A549 (cell line): ENCODE results near the gene SNTB2. TPM values are rescaled to one million over a fixed set of nuclear protein-coding genes. Genes with fewer than 3 reads are reported as not detected.

Source experiments
- ATAC-seq, 2 experiments: fragments of 200-7000 bp in 1 of 2; fragments of >200 bp in 1 of 2; cut with Nextera tagmentation in 1 of 2; cut with Tn5 transposase in 1 of 2; 3 replicates each; pipeline versions ENCODE4 v1.8.0 to v1.9.1; 2018 to 2020; ENCODE audit warnings: mild to moderate bottlenecking in 1 of 2, moderate library complexity in 1 of 2
- CTCF ChIA-PET: fragments of 300-600 bp; sonication (Branson Sonifier 250); formaldehyde crosslinking; extraction: SDS; loops from one replicate; lab custom pipeline; 2021; ENCODE audit warnings: antibody characterized with exemption, inconsistent platforms; lab: Yijun Ruan, JAX
- POLR2A ChIA-PET: fragments of 350-600 bp; formaldehyde crosslinking; extraction: SDS; loops from one replicate; lab custom pipeline; 2021; ENCODE audit warnings: antibody characterized with exemption, inconsistent platforms; lab: Yijun Ruan, JAX
- DNase-seq, 2 experiments: peaks; one replicate each; pipeline versions ENCODE4 v3.0.0 to v3.0.0-alpha.2; 2011 to 2016; ENCODE audit warnings: low read depth in 1 of 2, low spot score in 1 of 2
- FAIRE-seq: peaks from 2 replicates; lab custom pipeline; 2011; peaks lifted over from hg19 to GRCh38; lab: Jason Lieb, UNC
- H3K27ac ChIP-seq, 2 experiments: fragments of >200 bp; sonication (Bioruptor Twin); formaldehyde crosslinking; 3 replicates each; pipeline ENCODE4 v1.5.1; 2016 to 2017
- H3K4me1 ChIP-seq: fragments of >200 bp; sonication (Bioruptor Twin); formaldehyde crosslinking; 3 replicates; pipeline ENCODE4 v1.6.1; 2016
- H3K4me2 ChIP-seq: fragments of >200 bp; sonication (Bioruptor Twin); formaldehyde crosslinking; 3 replicates; pipeline ENCODE4 v1.6.1; 2016
- H3K4me3 ChIP-seq: fragments of >200 bp; sonication (Bioruptor Twin); formaldehyde crosslinking; 3 replicates; pipeline ENCODE4 v1.5.1; 2016
- H3K9me3 ChIP-seq: fragments of >200 bp; sonication (Bioruptor Twin); formaldehyde crosslinking; 3 replicates; pipeline ENCODE4 v1.6.1; 2016
- CEBPB ChIP-seq, 2 experiments: fragments of >200 bp in 1 of 2; sonication (Bioruptor Twin) in 1 of 2; formaldehyde crosslinking in 1 of 2; IDR thresholded peaks; 2 replicates each; pipeline ENCODE4 v1.6.1; 2012 to 2016
- EHMT2 ChIP-seq: fragments of 200-600 bp; sonication (generic); IDR thresholded peaks from 2 replicates; pipeline ENCODE4 v1.6.1; 2016; ENCODE audit warnings: antibody characterized with exemption, low read depth, mild to moderate bottlenecking, moderate library complexity
- EP300 ChIP-seq, 2 experiments: fragments of >200 bp; sonication (Bioruptor Twin); formaldehyde crosslinking; IDR thresholded peaks; 2 replicates in 1 of 2; 3 replicates in 1 of 2; pipeline ENCODE4 v1.6.1; 2016 to 2017
- FOSB ChIP-seq: fragments of 250-450 bp; sonication (Bioruptor Pico); IDR thresholded peaks from 2 replicates; pipeline ENCODE4 v1.5.0; 2020; ENCODE audit warnings: mild to moderate bottlenecking, moderate library complexity
- FOXS1 ChIP-seq: fragments of 250-450 bp; sonication (Bioruptor Pico); IDR thresholded peaks from 2 replicates; pipeline ENCODE4 v1.5.0; 2020; ENCODE audit warnings: mild to moderate bottlenecking, moderate library complexity
- HEYL ChIP-seq: fragments of 250-450 bp; sonication (Bioruptor Pico); IDR thresholded peaks from 2 replicates; pipeline ENCODE4 v1.8.0; 2021; ENCODE audit warnings: mild to moderate bottlenecking, moderate library complexity
- HOXB5 ChIP-seq: fragments of 250-450 bp; sonication (Bioruptor Pico); IDR thresholded peaks from 2 replicates; pipeline ENCODE4 v1.5.0; 2020; ENCODE audit warnings: mild to moderate bottlenecking, moderate library complexity
- JUN ChIP-seq, 2 experiments: fragments of >200 bp; sonication (Bioruptor Twin); formaldehyde crosslinking; IDR thresholded peaks; 2 replicates in 1 of 2; 3 replicates in 1 of 2; pipeline ENCODE4 v1.6.1; 2016 to 2017
- KDM5A ChIP-seq: fragments of 200-600 bp; sonication (generic); IDR thresholded peaks from 2 replicates; pipeline ENCODE4 v1.6.1; 2016; ENCODE audit warnings: antibody characterized with exemption, mild to moderate bottlenecking
- MAFK ChIP-seq: fragments of 450-650 bp; IDR thresholded peaks from 2 replicates; pipeline ENCODE4 v1.6.1; 2014; ENCODE audit not compliant: partially characterized antibody
- NFE2L2 ChIP-seq: fragments of 150-350 bp; conservative IDR thresholded peaks from 2 replicates; pipeline ENCODE4 v1.6.1; 2014; ENCODE audit warnings: low read length
- NPAS2 ChIP-seq: fragments of 250-450 bp; sonication (Bioruptor Pico); IDR thresholded peaks from 2 replicates; pipeline ENCODE4 v1.8.0; 2022; ENCODE audit warnings: mild to moderate bottlenecking, moderate library complexity, borderline replicate concordance
- NR3C1 ChIP-seq: fragments of >200 bp; sonication (Bioruptor Twin); formaldehyde crosslinking; IDR thresholded peaks from 3 replicates; pipeline ENCODE4 v1.6.1; 2017
- RFX5 ChIP-seq: fragments of 450-650 bp; IDR thresholded peaks from 2 replicates; pipeline ENCODE4 v1.7.1; 2014; ENCODE audit warnings: antibody characterized with exemption, mild to moderate bottlenecking, moderate library complexity
- SMC3 ChIP-seq: fragments of >200 bp; sonication (Bioruptor Twin); formaldehyde crosslinking; IDR thresholded peaks from 3 replicates; pipeline ENCODE4 v1.6.1; 2018; ENCODE audit warnings: inconsistent platforms
- TP53 ChIP-seq: fragments of 250-450 bp; sonication (Bioruptor Pico); IDR thresholded peaks from 2 replicates; pipeline ENCODE4 v1.5.0; 2021; ENCODE audit warnings: mild to moderate bottlenecking, moderate library complexity
- ZFP36 ChIP-seq: fragments of 450-650 bp; IDR thresholded peaks from 2 replicates; pipeline ENCODE4 v1.6.1; 2014; ENCODE audit warnings: borderline replicate concordance; ENCODE audit not compliant: partially characterized antibody
- ZNF302 ChIP-seq: fragments of 250-450 bp; sonication (Bioruptor Pico); IDR thresholded peaks from 2 replicates; pipeline ENCODE4 v1.9.0; 2021; ENCODE audit warnings: inconsistent platforms, mild to moderate bottlenecking, moderate library complexity
- ZSCAN20 ChIP-seq: fragments of 250-450 bp; sonication (Bioruptor Pico); IDR thresholded peaks from 2 replicates; pipeline ENCODE4 v1.8.0; 2022; ENCODE audit warnings: mild to moderate bottlenecking, moderate library complexity
- WGBS: methylation state at CpG from one replicate; pipeline ENCODE4 v1.1.6; 2017; ENCODE audit errors: missing lambda C conversion rate; 5-methylcytosine and 5-hydroxymethylcytosine counted together
- polyA plus RNA-seq, 4 experiments: library from polyadenylated mRNA; depleted of rRNA in 3 of 4; stranded (reverse); fragments of >200 nt; fragmentation: RNase III in 1 of 4; extraction: RNeasy Plus Mini Kit Qiagen cat#74134 plus additional on column Dnase treatment in 1 of 4; gene quantifications; 2 replicates in 3 of 4; 3 replicates in 1 of 4; pipeline ENCODE4 v1.2.3, GENCODE V29; 2011 to 2017
- TF ChIP-seq, protein P1 (sequence below): fragments of >200 bp; sonication (Bioruptor Twin); formaldehyde crosslinking; IDR thresholded peaks from 3 replicates; pipeline ENCODE4 v1.6.1; 2016
- TF ChIP-seq, protein P2 (sequence below): fragments of 250-450 bp; sonication (Bioruptor Pico); IDR thresholded peaks from 2 replicates; pipeline ENCODE4 v1.5.0; 2021; ENCODE audit warnings: mild to moderate bottlenecking, moderate library complexity, borderline replicate concordance
- TF ChIP-seq, protein P3 (sequence below): fragments of >200 bp; sonication (Bioruptor Twin); formaldehyde crosslinking; IDR thresholded peaks from 3 replicates; pipeline ENCODE4 v1.5.1; 2016
- TF ChIP-seq, protein P4 (sequence below): fragments of 250-450 bp; sonication (Bioruptor Pico); IDR thresholded peaks from 2 replicates; pipeline ENCODE4 v1.5.0; 2020; ENCODE audit warnings: low read depth, mild to moderate bottlenecking, moderate library complexity

Gene SNTB2
- polyA plus RNA-seq, 2 of the 4 experiments (the other 2 are of a cell fraction) = 7.8 to 20.8 TPM

DNA sequence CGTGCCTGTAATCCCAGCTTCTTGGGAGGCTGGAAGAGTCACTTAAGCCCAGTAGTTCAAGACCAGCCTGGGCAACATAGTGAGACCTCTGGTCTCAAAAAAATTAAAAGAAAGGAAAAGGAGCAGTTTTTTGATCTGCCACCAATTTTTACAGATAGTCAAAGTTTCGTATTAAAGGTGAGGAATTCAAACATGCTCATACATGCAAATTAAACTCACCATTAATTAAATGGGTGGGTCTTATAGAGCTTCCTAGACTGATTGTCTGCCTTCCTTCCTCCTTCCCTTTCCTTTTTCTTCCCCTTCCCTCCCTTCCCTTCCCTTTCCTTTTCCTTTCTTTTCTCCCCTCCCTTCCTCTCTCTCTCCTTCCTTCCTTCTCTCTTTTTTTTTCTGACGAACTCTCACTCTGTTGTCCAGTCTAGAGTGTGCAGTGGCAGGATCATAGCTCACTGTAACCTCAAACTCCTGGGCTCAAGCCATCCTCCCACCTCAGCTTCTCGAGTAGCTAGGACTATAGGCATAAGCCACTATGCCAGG lies 87.8 kb downstream of the SNTB2 start:
- Histone ChIP-seq H3K27ac (no peak overlapping the region), H3K9me3 (no peaks in the 10 kb centered on the region), H3K4me1 (no peaks in the 10 kb centered on the region; the same call in 2 of the 3 replicates), H3K4me2 (no peak overlapping the region), H3K4me3 (no peak overlapping the region)
- CTCF ChIA-PET = interaction anchor here (0.6 to 2.1 kb wide), 4 partner anchors 12 to 1045 kb away, joined by 3 to 7 read pairs (median 3); no protein-coding TSS in a partner anchor
- TF ChIP-seq FOSB (CRISPR knock-in tag) (no peak), NFE2L2 (no peak), EP300 (IDR thresholded peaks at IDR 0.05) (no peak)
- ATAC-seq = no peak
- no peak for DNase-seq
- no peak for FAIRE-seq
- WGBS = 85% methylated on average over 4 of the region's 4 CpGs
- POLR2A ChIA-PET = no interaction called here

DNA sequence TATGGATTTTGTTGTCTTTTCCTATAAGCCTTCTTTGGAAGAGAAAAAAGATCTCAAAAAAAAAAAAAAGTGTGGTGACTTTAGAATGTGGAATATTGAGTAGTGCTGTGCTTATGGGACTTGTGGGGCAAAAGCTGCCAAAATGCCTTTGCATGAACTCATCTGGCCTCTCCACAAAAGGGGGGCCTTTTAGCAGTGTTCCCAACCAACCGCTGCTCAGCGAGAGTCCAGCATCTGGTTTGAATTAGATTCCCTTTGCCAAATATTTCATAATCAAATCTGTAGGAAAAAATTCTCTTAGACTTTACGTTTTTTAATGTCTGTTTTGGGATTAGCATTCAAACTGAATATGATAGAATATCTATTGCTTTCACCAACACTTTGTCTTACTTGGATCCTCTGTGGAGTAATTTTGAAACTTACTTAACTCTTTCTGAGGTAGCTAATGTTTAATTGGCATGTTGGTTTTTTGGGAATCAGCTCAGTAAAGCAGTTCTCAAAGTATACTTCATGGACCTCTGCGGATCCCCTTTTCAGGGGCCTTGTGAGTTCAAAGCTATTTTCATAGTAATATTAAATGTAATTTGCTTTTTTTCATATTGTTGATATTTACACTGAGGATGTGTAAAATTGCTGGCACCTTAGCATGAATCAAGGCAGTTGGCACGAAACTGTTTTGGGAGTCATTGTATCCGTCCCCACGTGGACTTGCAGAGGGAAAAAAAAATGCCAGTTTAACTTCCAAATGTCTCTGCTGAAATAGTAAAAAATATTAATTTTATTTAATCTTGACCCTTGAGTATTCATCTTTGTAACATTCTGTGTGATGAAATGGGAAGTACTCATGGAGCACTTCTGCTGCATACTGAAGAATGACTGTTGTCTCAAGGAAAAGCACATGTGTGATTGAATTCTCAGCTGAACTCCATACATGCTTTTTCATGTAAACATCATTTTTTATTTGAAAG lies 89.5 kb downstream of the SNTB2 start:
- no peak for FAIRE-seq
- Histone ChIP-seq H3K4me1 (no peaks in the 10 kb centered on the region), H3K4me3 (no peak overlapping the region), H3K4me2 (no peak overlapping the region), H3K9me3 (no peaks in the 10 kb centered on the region), H3K27ac (no peak overlapping the region)
- TF ChIP-seq TP53 (CRISPR knock-in tag) (no peak), HEYL (CRISPR knock-in tag) (no peak), KDM5A (no peak), JUN (IDR thresholded peaks at IDR 0.05) (no peak), RFX5 (no peak), ZNF302 (CRISPR knock-in tag) (no peak), SMC3 (no peak), ZSCAN20 (CRISPR knock-in tag) (no peak), HOXB5 (CRISPR knock-in tag) (no peak), NR3C1 (no peak), FOXS1 (no peak), MAFK (no peak), ZFP36 (no peak), EHMT2 (no peak), CEBPB (IDR thresholded peaks at IDR 0.05) (no peak), NPAS2 (CRISPR knock-in tag) (no peak)
- TF ChIP-seq, protein P1, sequence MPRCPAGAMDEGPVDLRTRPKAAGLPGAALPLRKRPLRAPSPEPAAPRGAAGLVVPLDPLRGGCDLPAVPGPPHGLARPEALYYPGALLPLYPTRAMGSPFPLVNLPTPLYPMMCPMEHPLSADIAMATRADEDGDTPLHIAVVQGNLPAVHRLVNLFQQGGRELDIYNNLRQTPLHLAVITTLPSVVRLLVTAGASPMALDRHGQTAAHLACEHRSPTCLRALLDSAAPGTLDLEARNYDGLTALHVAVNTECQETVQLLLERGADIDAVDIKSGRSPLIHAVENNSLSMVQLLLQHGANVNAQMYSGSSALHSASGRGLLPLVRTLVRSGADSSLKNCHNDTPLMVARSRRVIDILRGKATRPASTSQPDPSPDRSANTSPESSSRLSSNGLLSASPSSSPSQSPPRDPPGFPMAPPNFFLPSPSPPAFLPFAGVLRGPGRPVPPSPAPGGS = no peak
- TF ChIP-seq, protein P2, sequence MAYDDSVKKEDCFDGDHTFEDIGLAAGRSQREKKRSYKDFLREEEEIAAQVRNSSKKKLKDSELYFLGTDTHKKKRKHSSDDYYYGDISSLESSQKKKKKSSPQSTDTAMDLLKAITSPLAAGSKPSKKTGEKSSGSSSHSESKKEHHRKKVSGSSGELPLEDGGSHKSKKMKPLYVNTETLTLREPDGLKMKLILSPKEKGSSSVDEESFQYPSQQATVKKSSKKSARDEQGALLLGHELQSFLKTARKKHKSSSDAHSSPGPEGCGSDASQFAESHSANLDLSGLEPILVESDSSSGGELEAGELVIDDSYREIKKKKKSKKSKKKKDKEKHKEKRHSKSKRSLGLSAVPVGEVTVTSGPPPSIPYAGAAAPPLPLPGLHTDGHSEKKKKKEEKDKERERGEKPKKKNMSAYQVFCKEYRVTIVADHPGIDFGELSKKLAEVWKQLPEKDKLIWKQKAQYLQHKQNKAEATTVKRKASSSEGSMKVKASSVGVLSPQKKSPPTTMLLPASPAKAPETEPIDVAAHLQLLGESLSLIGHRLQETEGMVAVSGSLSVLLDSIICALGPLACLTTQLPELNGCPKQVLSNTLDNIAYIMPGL (CRISPR knock-in tag) = no peak
- TF ChIP-seq, protein P3, sequence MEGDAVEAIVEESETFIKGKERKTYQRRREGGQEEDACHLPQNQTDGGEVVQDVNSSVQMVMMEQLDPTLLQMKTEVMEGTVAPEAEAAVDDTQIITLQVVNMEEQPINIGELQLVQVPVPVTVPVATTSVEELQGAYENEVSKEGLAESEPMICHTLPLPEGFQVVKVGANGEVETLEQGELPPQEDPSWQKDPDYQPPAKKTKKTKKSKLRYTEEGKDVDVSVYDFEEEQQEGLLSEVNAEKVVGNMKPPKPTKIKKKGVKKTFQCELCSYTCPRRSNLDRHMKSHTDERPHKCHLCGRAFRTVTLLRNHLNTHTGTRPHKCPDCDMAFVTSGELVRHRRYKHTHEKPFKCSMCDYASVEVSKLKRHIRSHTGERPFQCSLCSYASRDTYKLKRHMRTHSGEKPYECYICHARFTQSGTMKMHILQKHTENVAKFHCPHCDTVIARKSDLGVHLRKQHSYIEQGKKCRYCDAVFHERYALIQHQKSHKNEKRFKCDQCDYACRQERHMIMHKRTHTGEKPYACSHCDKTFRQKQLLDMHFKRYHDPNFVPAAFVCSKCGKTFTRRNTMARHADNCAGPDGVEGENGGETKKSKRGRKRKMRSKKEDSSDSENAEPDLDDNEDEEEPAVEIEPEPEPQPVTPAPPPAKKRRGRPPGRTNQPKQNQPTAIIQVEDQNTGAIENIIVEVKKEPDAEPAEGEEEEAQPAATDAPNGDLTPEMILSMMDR = no peak
- TF ChIP-seq, protein P4, sequence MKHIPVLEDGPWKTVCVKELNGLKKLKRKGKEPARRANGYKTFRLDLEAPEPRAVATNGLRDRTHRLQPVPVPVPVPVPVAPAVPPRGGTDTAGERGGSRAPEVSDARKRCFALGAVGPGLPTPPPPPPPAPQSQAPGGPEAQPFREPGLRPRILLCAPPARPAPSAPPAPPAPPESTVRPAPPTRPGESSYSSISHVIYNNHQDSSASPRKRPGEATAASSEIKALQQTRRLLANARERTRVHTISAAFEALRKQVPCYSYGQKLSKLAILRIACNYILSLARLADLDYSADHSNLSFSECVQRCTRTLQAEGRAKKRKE (CRISPR knock-in tag) = no peak
- no peak for ATAC-seq
- no peak for DNase-seq
- ChIA-PET CTCF (interaction anchor here (0.6 to 2.1 kb wide), 5 partner anchors 10 to 126 kb away, joined by 3 to 7 read pairs (median 5); no protein-coding TSS in a partner anchor), POLR2A (interaction anchor here (0.7 kb wide), 1 partner anchor 27 kb away, joined by 5 read pairs; no protein-coding TSS in a partner anchor)
- 87% methylated on average over 7 of the region's 7 CpGs for WGBS
